DMS79 treated with DMSO at 0.1 percent for 48 hours (cell line): Measurements from ENCODE around the gene SLC39A6.
"Not testable (repeated sequence)": the region's sequence is repeated elsewhere in the genome, so short reads cannot be mapped to it uniquely, and the experiment has no call there.

Source experiments
- DNase-seq: peaks from one replicate; lab custom pipeline; 2025; lab: John Stamatoyannopoulos, UW

Gene SLC39A6

GRCh38 chr18:36129300-36130038 is at the start of gene SLC39A6, which contains the start of gene ELP2:
TSS of gene SLC39A6 (minus strand) at chr18:36129340. CDS start at chr18:36127007, 2,333 bp downstream.
TSS of gene ELP2 (plus strand) at chr18:36129899. CDS start at chr18:36129934, 35 bp downstream.
- DNase-seq = peak; percentile 92

GRCh38 chr18:36177913-36178312 is 48.8 kb upstream of the SLC39A6 start:
- no peak for DNase-seq

GRCh38 chr18:36176711-36177110 is 47.6 kb upstream of the SLC39A6 start:
- no peak for DNase-seq

GRCh38 chr18:36176177-36176584 is 47.0 kb upstream of the SLC39A6 start:
- no peak for DNase-seq

- DNase-seq = no peak
Observed at GRCh38 chr18:36175481-36175880, 46.3 kb upstream of the SLC39A6 start.

GRCh38 chr18:36169938-36170337 is 40.8 kb upstream of the SLC39A6 start:
- DNase-seq = no peak

- DNase-seq = not testable (repeated sequence)
Observed at GRCh38 chr18:36168296-36168695, 39.2 kb upstream of the SLC39A6 start.

- no peak for DNase-seq
Observed at GRCh38 chr18:36167692-36168218, 38.6 kb upstream of the SLC39A6 start.

- DNase-seq = no peak
Observed at GRCh38 chr18:36162981-36163380, 33.8 kb upstream of the SLC39A6 start.

GRCh38 chr18:36160959-36161371 is 31.8 kb upstream of the SLC39A6 start:
- no peak for DNase-seq

GRCh38 chr18:36158266-36158867 is 29.2 kb upstream of the SLC39A6 start:
- no peak for DNase-seq

GRCh38 chr18:36157441-36157840 is 28.3 kb upstream of the SLC39A6 start:
- DNase-seq = no peak

- no peak for DNase-seq
Observed at GRCh38 chr18:36155851-36156757, 27.0 kb upstream of the SLC39A6 start.

- DNase-seq = no peak
Observed at GRCh38 chr18:36153771-36154170, 24.6 kb upstream of the SLC39A6 start.

- no peak for DNase-seq
Observed at GRCh38 chr18:36153203-36153602, 24.1 kb upstream of the SLC39A6 start.

GRCh38 chr18:36152781-36153180 is 23.6 kb upstream of the SLC39A6 start:
- DNase-seq = no peak

- no peak for DNase-seq
Observed at GRCh38 chr18:36149514-36150289, 20.6 kb upstream of the SLC39A6 start.

GRCh38 chr18:36143391-36143790 is 14.3 kb upstream of the SLC39A6 start:
- no peak for DNase-seq

- DNase-seq = no peak
Observed at GRCh38 chr18:36142751-36143150, 13.6 kb upstream of the SLC39A6 start.

- no peak for DNase-seq
Observed at GRCh38 chr18:36141576-36141975, 12.4 kb upstream of the SLC39A6 start.

- DNase-seq = peak; percentile 37
Observed at GRCh38 chr18:36139245-36139644, 10.1 kb upstream of the SLC39A6 start.
